Measurements from ENCODE around the gene UTP14C. TPM values are rescaled to one million over a fixed set of nuclear protein-coding genes. Genes with fewer than 3 reads are reported as not detected.
A peak's percentile ranks its signal among the peaks of the same experiment; 100 is the strongest.

The UTP14C gene
- total and polyA plus RNA-seq, 2 of the 13 experiments (the other 11 are each of a cell fraction or from before 2014, with no cell fraction given): 8.8 to 12.2 TPM

GRCh38 chr13:52025475-52026245 is 1.2 kb downstream of the UTP14C start (continued):
- TF ChIP-seq MTF2 (CRISPR knock-in tag; IDR thresholded peaks at IDR 0.05; ENCODE audit: borderline replicate concordance) (no peak), NCOA1 (CRISPR knock-in tag; IDR thresholded peaks at IDR 0.05) (0 out of 2 replicates have a peak, but pooled peaks have one; percentile 75), ZNF652 (CRISPR knock-in tag; IDR thresholded peaks at IDR 0.05; ENCODE audit: borderline replicate concordance, low read depth) (0 out of 2 replicates have a peak, but pooled peaks have one; percentile 12), MEF2D (CRISPR knock-in tag; IDR thresholded peaks at IDR 0.05) (peak; percentile 74; the same call in 1 of the 2 replicates), FOXA3 (CRISPR knock-in tag; IDR thresholded peaks at IDR 0.05) (peak; percentile 93), ZGPAT (CRISPR knock-in tag; IDR thresholded peaks at IDR 0.05) (peak; percentile 79), ZFP91 (CRISPR knock-in tag; IDR thresholded peaks at IDR 0.05; ENCODE audit: borderline replicate concordance) (peak; percentile 54; the same call in 1 of the 2 replicates), JUNB (CRISPR knock-in tag; IDR thresholded peaks at IDR 0.05; ENCODE audit: borderline replicate concordance) (peak; percentile 68; the same call in 1 of the 2 replicates), KLF16 (CRISPR knock-in tag; IDR thresholded peaks at IDR 0.05) (peak in 1 of 2 experiments; percentile 90; a peak in 1 of 4 replicates), ZNF557 (CRISPR knock-in tag; IDR thresholded peaks at IDR 0.05) (0 out of 2 replicates have a peak, but pooled peaks have one; percentile 35), SAP130 (CRISPR knock-in tag; IDR thresholded peaks at IDR 0.05; ENCODE audit: low read depth) (peak; percentile 58), HMG20A (CRISPR knock-in tag; IDR thresholded peaks at IDR 0.05; ENCODE audit: borderline replicate concordance) (peak; percentile 93), MED8 (CRISPR knock-in tag; IDR thresholded peaks at IDR 0.05; ENCODE audit: insufficient replicate concordance) (peak; percentile 69), SP1 (IDR thresholded peaks at IDR 0.05) (no peak), SP1 (CRISPR knock-in tag; IDR thresholded peaks at IDR 0.05) (0 out of 2 replicates have a peak, but pooled peaks have one; percentile 12), NR2C2 (CRISPR knock-in tag; IDR thresholded peaks at IDR 0.05; ENCODE audit: borderline replicate concordance) (peak; percentile 69), ZNF549 (CRISPR knock-in tag; IDR thresholded peaks at IDR 0.05) (no peak), ZNF350 (CRISPR knock-in tag; IDR thresholded peaks at IDR 0.05; ENCODE audit: borderline replicate concordance, low read depth) (0 out of 2 replicates have a peak, but pooled peaks have one; percentile 9), ZEB1 (IDR thresholded peaks at IDR 0.05; ENCODE audit: insufficient replicate concordance, low read depth) (peak; percentile 75), NFKB2 (CRISPR knock-in tag; IDR thresholded peaks at IDR 0.05; ENCODE audit: borderline replicate concordance) (0 out of 2 replicates have a peak, but pooled peaks have one; percentile 22), HBP1 (CRISPR knock-in tag; IDR thresholded peaks at IDR 0.05; ENCODE audit: low read depth) (0 out of 2 replicates have a peak, but pooled peaks have one; percentile 23), ZSCAN29 (CRISPR knock-in tag; conservative IDR thresholded peaks at IDR 0.05) (peak; percentile 82), RAD21 (CRISPR knock-in tag; IDR thresholded peaks at IDR 0.05) (peak; percentile 66; the same call in 1 of the 2 replicates)
